Measurements from ENCODE around the gene BAK1.

Gene BAK1

DNA sequence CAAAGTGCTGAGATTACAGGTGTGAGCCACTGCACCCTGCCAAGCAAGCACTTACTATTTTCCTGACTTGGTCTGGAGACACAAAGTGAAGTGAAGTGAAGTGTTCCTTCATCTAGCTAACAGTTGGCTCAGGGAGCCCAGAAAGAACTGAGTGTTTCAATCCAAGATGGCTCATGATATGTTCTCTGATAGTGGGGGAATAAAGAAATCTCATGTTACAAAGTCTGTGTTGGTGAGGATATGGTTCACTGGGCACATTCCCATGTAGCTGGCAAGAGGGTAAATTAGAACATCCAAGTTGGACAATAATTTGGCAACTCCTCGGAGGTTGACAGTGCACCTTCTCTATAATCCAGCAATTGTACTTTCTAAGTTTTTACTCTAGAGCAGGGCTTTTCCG, 36.0 kb upstream of the BAK1 start:
- no peak for DNase-seq
- TF ChIP-seq POLR2A (IDR thresholded peaks at IDR 0.05; ENCODE audit: low read length) = no peak

DNA sequence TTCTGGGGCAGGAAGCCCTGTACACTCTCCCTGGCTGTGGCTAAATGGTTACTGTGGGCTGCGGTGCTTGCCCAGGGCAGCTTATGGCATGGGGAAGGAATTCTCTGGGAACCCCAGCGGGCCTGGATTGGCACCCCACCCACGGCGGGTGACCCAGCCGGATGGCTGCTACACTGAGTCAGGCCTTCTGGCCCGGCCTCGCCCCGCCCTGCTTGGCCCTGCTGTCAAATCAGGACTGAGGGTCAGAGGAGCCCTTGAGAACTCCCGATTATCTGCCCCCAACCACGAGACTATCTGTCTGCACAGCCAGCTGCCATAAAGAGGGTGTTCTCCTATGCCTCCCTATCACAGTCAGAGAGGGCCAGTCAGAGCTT, 33.7 kb upstream of the BAK1 start:
- TF ChIP-seq POLR2A (IDR thresholded peaks at IDR 0.05; ENCODE audit: low read length) (no peak), GATA1 (IDR thresholded peaks at IDR 0.05; ENCODE audit: low read depth, low read length) (no peak)

GRCh38 chr6:33613146-33613794, 33.2 kb upstream of the BAK1 start:
- DNase-seq = no peak
- TF ChIP-seq POLR2A (IDR thresholded peaks at IDR 0.05; ENCODE audit: low read length) (no peak), GATA1 (IDR thresholded peaks at IDR 0.05; ENCODE audit: low read depth, low read length) (no peak)

More for the DNA sequence above, 33.7 kb upstream of the BAK1 start:
- DNase-seq = peak in 1 of 2 experiments; percentile 19

DNA sequence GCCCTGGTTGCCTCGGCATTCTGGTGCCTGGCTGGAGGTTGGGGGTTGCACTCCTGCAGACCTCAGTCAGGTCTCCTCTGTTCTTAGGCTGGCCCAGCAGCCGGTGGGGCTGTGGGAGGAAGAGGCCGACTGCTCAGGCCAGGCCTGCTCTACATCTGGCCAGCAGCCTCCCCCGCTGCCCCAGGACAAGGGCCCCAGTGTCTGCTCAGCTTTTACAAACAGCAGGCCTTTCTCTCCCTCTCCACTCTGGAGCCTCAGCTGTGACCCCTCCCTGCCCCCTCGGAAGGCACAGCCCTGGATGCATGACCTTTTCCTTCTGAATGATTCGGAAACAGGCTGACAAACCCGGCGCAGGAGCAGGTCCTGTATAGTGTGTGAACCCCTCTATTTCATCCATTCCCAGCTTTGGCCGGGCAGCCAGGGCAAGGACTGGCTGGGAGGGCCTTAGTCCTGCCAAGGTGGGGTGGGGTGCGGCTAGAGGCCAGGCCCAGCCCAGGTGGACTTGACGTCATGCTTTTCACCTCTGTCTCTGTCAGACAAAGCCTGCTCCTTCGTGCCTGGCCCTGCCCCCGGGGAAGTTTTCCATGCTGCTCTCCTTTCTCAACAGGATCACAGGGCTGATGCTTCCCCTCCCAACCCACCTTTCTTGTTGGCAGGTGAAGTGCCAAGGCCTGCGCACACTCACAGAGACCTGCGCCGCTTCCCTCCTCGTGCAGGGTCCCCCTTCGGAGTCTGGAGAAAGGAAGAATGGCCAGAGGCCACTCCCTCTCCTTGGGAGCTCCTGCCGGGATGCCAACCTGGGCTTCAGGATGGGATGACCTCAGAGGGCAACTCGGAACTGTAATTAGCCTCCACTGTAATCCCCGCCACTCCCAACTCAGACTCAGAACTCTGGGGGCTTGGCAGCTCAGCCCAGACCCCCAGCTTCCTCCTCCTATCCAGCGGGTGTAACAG, 31.0 kb upstream of the BAK1 start:
- no peak for DNase-seq
- TF ChIP-seq GATA1 (IDR thresholded peaks at IDR 0.05; ENCODE audit: low read depth, low read length) (no peak), POLR2A (IDR thresholded peaks at IDR 0.05; ENCODE audit: low read length) (no peak)

DNA sequence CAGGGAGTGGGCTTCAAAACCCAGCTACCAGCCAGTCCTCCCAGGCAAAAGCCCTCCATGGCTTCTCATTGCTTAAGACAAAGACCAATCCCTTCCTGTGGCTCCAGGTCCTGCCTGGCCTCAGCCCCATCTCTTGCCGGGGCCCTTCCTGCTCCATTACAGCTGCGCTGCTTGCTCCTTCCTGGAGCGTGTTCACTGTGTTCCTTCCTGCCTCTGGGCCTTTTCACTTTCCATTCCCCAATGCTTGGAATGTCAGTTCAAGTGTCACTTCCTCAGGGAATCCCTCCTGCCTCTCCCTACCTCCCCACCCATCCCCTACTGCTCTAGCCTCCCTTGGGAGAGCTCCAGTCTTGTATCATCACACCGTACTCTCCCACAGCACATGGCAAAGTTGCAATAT, 30.0 kb upstream of the BAK1 start:
- TF ChIP-seq POLR2A (IDR thresholded peaks at IDR 0.05; ENCODE audit: low read length) (no peak), GATA1 (IDR thresholded peaks at IDR 0.05; ENCODE audit: low read depth, low read length) (no peak)
- no peak for DNase-seq

- TF ChIP-seq POLR2A (IDR thresholded peaks at IDR 0.05; ENCODE audit: low read length) (no peak), GATA1 (IDR thresholded peaks at IDR 0.05; ENCODE audit: low read depth, low read length) (no peak)
- no peak for DNase-seq
Observed at GRCh38 chr6:33609528-33609927, 29.5 kb upstream of the BAK1 start.

GRCh38 chr6:33609019-33609418, 28.9 kb upstream of the BAK1 start:
- TF ChIP-seq GATA1 (IDR thresholded peaks at IDR 0.05; ENCODE audit: low read depth, low read length) (no peak), POLR2A (IDR thresholded peaks at IDR 0.05; ENCODE audit: low read length) (no peak)
- DNase-seq = no peak

- peak in 1 of 2 experiments; percentile 14 for DNase-seq
- TF ChIP-seq POLR2A (IDR thresholded peaks at IDR 0.05; ENCODE audit: low read length) (no peak), GATA1 (IDR thresholded peaks at IDR 0.05; ENCODE audit: low read depth, low read length) (no peak)
Observed at GRCh38 chr6:33607784-33608161, 27.7 kb upstream of the BAK1 start.

- DNase-seq = no peak
- TF ChIP-seq GATA1 (IDR thresholded peaks at IDR 0.05; ENCODE audit: low read depth, low read length) (no peak), POLR2A (IDR thresholded peaks at IDR 0.05; ENCODE audit: low read length) (no peak)
Observed at GRCh38 chr6:33607126-33607783, 27.2 kb upstream of the BAK1 start.

- TF ChIP-seq GATA1 (IDR thresholded peaks at IDR 0.05; ENCODE audit: low read depth, low read length) (no peak), POLR2A (IDR thresholded peaks at IDR 0.05; ENCODE audit: low read length) (no peak)
- no peak for DNase-seq
Observed at GRCh38 chr6:33606642-33607041, 26.6 kb upstream of the BAK1 start.

GRCh38 chr6:33604941-33605854, 25.1 kb upstream of the BAK1 start:
- TF ChIP-seq POLR2A (IDR thresholded peaks at IDR 0.05; ENCODE audit: low read length) = no peak
- no peak for TF ChIP-seq GATA1 (IDR thresholded peaks at IDR 0.05; ENCODE audit: low read depth, low read length)
- no peak for DNase-seq

DNA sequence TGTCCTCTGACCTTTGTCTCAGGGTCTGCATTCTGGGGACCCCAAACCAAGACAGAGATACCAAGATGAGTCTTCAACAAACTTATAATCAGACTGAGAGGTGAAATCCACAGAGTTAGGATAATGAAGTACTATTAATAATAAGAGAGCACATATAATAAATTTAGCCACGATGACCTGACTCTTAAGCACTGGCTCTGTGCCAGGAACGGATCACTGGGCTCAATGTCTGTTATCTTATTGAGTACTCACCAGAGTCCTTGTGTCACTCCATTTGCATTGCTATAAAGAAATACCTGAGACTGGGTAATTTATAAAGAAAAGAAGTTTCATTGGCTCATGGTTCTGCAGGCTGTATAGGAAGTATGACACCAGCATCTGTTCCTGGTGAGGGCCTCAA, 22.1 kb upstream of the BAK1 start:
- TF ChIP-seq GATA1 (IDR thresholded peaks at IDR 0.05; ENCODE audit: low read depth, low read length) = no peak
- no peak for TF ChIP-seq POLR2A (IDR thresholded peaks at IDR 0.05; ENCODE audit: low read length)
- peak in 1 of 2 experiments; percentile 15 for DNase-seq

DNA sequence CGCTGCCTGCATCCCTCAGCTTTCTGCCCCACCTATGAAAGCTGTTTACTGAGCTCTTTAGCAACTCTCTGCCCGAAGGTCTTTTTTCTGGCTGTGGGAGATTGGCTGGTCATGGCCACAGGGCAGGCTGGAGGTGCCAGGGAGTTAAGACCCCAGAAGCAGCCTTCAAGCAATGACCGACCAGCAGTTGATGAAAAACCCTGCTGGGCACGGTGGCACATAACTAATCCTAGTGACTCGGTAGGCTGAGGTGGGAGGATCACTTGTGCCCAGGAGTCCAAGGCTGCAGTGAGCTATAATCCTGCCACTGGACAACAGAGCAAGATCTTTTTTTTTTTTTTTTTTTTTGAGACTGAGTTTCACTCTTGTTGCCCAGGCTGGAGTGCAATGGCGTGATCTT, 20.7 kb upstream of the BAK1 start:
- DNase-seq = no peak
- no peak for TF ChIP-seq GATA1 (IDR thresholded peaks at IDR 0.05; ENCODE audit: low read depth, low read length)
- TF ChIP-seq POLR2A (IDR thresholded peaks at IDR 0.05; ENCODE audit: low read length) = no peak

All from erythroblast (primary cell).